ENCODE measurements around the gene DEPDC7.
"Not testable (repeated sequence)": the region's sequence is repeated elsewhere in the genome, so short reads cannot be mapped to it uniquely, and the experiment has no call there.

DEPDC7 gene

GRCh38 chr11:33027233-33027632 lies 11.6 kb downstream of the DEPDC7 start:
- no peak for FAIRE-seq

GRCh38 chr11:33027846-33028536 lies 12.3 kb downstream of the DEPDC7 start:
- FAIRE-seq, result no peak

- no peak for FAIRE-seq
Observed at GRCh38 chr11:33028537-33028914, 12.8 kb downstream of the DEPDC7 start.

- FAIRE-seq, result not testable (repeated sequence)
Observed at GRCh38 chr11:33029218-33029617, 13.5 kb downstream of the DEPDC7 start.

GRCh38 chr11:33033493-33033892 lies 17.8 kb downstream of the DEPDC7 start:
- no peak for FAIRE-seq

GRCh38 chr11:33035011-33035410 lies 19.3 kb downstream of the DEPDC7 start:
- FAIRE-seq, result no peak

GRCh38 chr11:33039274-33040032 lies 23.8 kb downstream of the DEPDC7 start, which contains the start of gene TCP11L1:
Gene TCP11L1, plus strand, starts transcription at chr11:33039572. Its CDS starts 4,202 bp downstream, at chr11:33043774.
- FAIRE-seq, result no peak

- FAIRE-seq, result no peak
Observed at GRCh38 chr11:33040033-33040861, 24.6 kb downstream of the DEPDC7 start.

GRCh38 chr11:33040862-33041453 lies 25.3 kb downstream of the DEPDC7 start:
- no peak for FAIRE-seq

- no peak for FAIRE-seq
Observed at GRCh38 chr11:33043221-33043830, 27.6 kb downstream of the DEPDC7 start.

- FAIRE-seq, result no peak
Observed at GRCh38 chr11:33044285-33044756, 28.6 kb downstream of the DEPDC7 start.

- FAIRE-seq, result no peak
Observed at GRCh38 chr11:33045551-33046255, 30.0 kb downstream of the DEPDC7 start.

GRCh38 chr11:33048701-33049100 lies 33.0 kb downstream of the DEPDC7 start:
- not testable (repeated sequence) for FAIRE-seq

GRCh38 chr11:33049565-33050408 lies 34.1 kb downstream of the DEPDC7 start:
- FAIRE-seq, result not testable (repeated sequence)

GRCh38 chr11:33052231-33052630 lies 36.6 kb downstream of the DEPDC7 start:
- no peak for FAIRE-seq

GRCh38 chr11:33055375-33055774 lies 39.7 kb downstream of the DEPDC7 start:
- no peak for FAIRE-seq

- FAIRE-seq, result no peak
Observed at GRCh38 chr11:33057284-33057683, 41.6 kb downstream of the DEPDC7 start.

- FAIRE-seq, result no peak
Observed at GRCh38 chr11:33059331-33060007, 43.8 kb downstream of the DEPDC7 start.

- FAIRE-seq, result no peak
Observed at GRCh38 chr11:33060271-33060670, 44.6 kb downstream of the DEPDC7 start.

- no peak for FAIRE-seq
Observed at GRCh38 chr11:33062137-33062536, 46.5 kb downstream of the DEPDC7 start.
